ENCODE results near the gene TM9SF3. TPM values are rescaled to one million over a fixed set of nuclear protein-coding genes. Genes with fewer than 3 reads are reported as not detected.

TM9SF3 gene
- total RNA-seq, 1 donor from 2014 or later: 130 TPM

GRCh38 chr10:96493871-96494525, 92.8 kb downstream of the TM9SF3 start:
- no peak for DNase-seq (ENCODE audit: low spot score)
- ATAC-seq: no peak
- intact Hi-C loops (cut with DNase I): no loop called here

GRCh38 chr10:96493254-96493653, 93.6 kb downstream of the TM9SF3 start:
- DNase-seq (ENCODE audit: low spot score) (no peak), ATAC-seq (no peak)
- intact Hi-C loops (cut with DNase I): no loop called here

- no peak for DNase-seq (ENCODE audit: low spot score)
- intact Hi-C loops (cut with DNase I): no loop called here
Observed at GRCh38 chr10:96491303-96491702, 95.5 kb downstream of the TM9SF3 start.

GRCh38 chr10:96488161-96488935, 98.5 kb downstream of the TM9SF3 start:
- DNase-seq (ENCODE audit: low spot score): no peak
- intact Hi-C loops (cut with DNase I): no loop called here
- ATAC-seq: no peak

More at GRCh38 chr10:96491303-96491702, 95.5 kb downstream of the TM9SF3 start:
- ATAC-seq: no peak

- no peak for ATAC-seq
- DNase-seq (ENCODE audit: low spot score): no peak
- intact Hi-C loops (cut with DNase I): no loop called here
Observed at GRCh38 chr10:96482815-96483588, 103.8 kb downstream of the TM9SF3 start.

- no peak for ATAC-seq
- intact Hi-C loops (cut with DNase I): no loop called here
Observed at GRCh38 chr10:96478355-96478754, 108.5 kb downstream of the TM9SF3 start.

GRCh38 chr10:96473866-96474265, 112.9 kb downstream of the TM9SF3 start:
- no peak for DNase-seq (ENCODE audit: low spot score)
- intact Hi-C loops (cut with DNase I): no loop called here
- no peak for ATAC-seq

More at GRCh38 chr10:96478355-96478754, 108.5 kb downstream of the TM9SF3 start:
- DNase-seq (ENCODE audit: low spot score): no peak

- DNase-seq (ENCODE audit: low spot score): no peak
- ATAC-seq: no peak
- intact Hi-C loops (cut with DNase I): no loop called here
Observed at GRCh38 chr10:96470116-96470743, 116.6 kb downstream of the TM9SF3 start.

- DNase-seq (ENCODE audit: low spot score) (no peak), ATAC-seq (no peak)
- intact Hi-C loops (cut with DNase I): no loop called here
Observed at GRCh38 chr10:96468845-96469244, 118.0 kb downstream of the TM9SF3 start.

Other genes with a start within 250 kb of the TM9SF3 start
- not detected for gene OPALIN, start 228.0 kb downstream of the TM9SF3 start, total RNA-seq
- gene TLL2, start 73.1 kb downstream of the TM9SF3 start, total RNA-seq: 1.2 TPM
- 13.8 TPM for gene PIK3AP1, start 133.5 kb upstream of the TM9SF3 start, total RNA-seq
- 50.1 TPM for gene LCOR, start 245.3 kb upstream of the TM9SF3 start, total RNA-seq

Measured in sciatic nerve (tissue), 2 donors.